ENCODE results near the gene EFCAB6.

GRCh38 chr22:43838571-43839307, 26.6 kb upstream of the EFCAB6 start:
- TF ChIP-seq TAF1 (IDR thresholded peaks at IDR 0.05; ENCODE audit: borderline replicate concordance, low read depth, low read length) (no peak), CTCF (IDR thresholded peaks at IDR 0.05 in 2 of 3, conservative IDR thresholded peaks at IDR 0.05 in 1 of 3; ENCODE audit: control insufficient read depth in 2 of 3, extremely low read depth in 1 of 3, insufficient read depth in 1 of 3, low read depth in 3 of 3, low read length in 3 of 3) (no peak), RFX5 (IDR thresholded peaks at IDR 0.05; ENCODE audit: low read depth, low read length) (no peak), BCLAF1 (IDR thresholded peaks at IDR 0.05) (no peak)

Measured in GM12878 (cell line).